SK-N-SH (cell line): Measurements from ENCODE around the gene MRPS5. TPM values are rescaled to one million over a fixed set of nuclear protein-coding genes. Genes with fewer than 3 reads are reported as not detected.

Experiments used
- CTCF ChIA-PET: fragments of 300-600, 350-600 bp; formaldehyde crosslinking; extraction: SDS; loops from one replicate; lab custom pipeline; 2021; lab: Yijun Ruan, JAX
- POLR2A ChIA-PET: fragments of 350-600 bp; sonication (Branson Sonifier 250); formaldehyde crosslinking; extraction: SDS; loops from one replicate; lab custom pipeline; 2020; ENCODE audit warnings: antibody characterized with exemption, inconsistent platforms; lab: Yijun Ruan, JAX
- DNase-seq: peaks from one replicate; pipeline ENCODE4 v3.0.0; 2012
- H2AFZ ChIP-seq: fragments of 200-600 bp; sonication (generic); 2 replicates; pipeline ENCODE4 v1.8.1; 2016; ENCODE audit warnings: antibody characterized with exemption, mild to moderate bottlenecking, low read depth
- H3F3A ChIP-seq: fragments of 200-600 bp; sonication (generic); replicated peaks from 2 replicates; pipeline ENCODE3; 2016; ENCODE audit warnings: antibody characterized with exemption, mild to moderate bottlenecking; ENCODE audit not compliant: insufficient read depth
- H3K27ac ChIP-seq, 2 experiments: fragments of 200-500 bp in 1 of 2; fragments of 200-600 bp in 1 of 2; sonication (Bioruptor generic) in 1 of 2; sonication (generic), shearing (Covaris generic) in 1 of 2; 2 replicates each; pipeline versions ENCODE4 v1.5.1 to v1.6.1; 2014 to 2016; ENCODE audit warnings: low read depth in 2 of 2, inconsistent platforms in 1 of 2, low read length in 1 of 2, mild to moderate bottlenecking in 1 of 2, mixed read lengths in 1 of 2
- H3K27me3 ChIP-seq: fragments of 200-600 bp; sonication (generic), shearing (Covaris generic); 2 replicates; pipeline ENCODE4 v1.6.1; 2016; ENCODE audit warnings: mixed run types; ENCODE audit not compliant: insufficient read depth
- H3K36me3 ChIP-seq, 2 experiments: fragments of 200-500 bp in 1 of 2; fragments of 200-600 bp in 1 of 2; sonication (Bioruptor generic) in 1 of 2; sonication (generic) in 1 of 2; replicated peaks in 1 of 2; 2 replicates each; pipeline versions ENCODE3 to v1.5.1; 2014 to 2016; ENCODE audit warnings: low read length in 1 of 2, mild to moderate bottlenecking in 1 of 2; ENCODE audit not compliant: insufficient read depth in 2 of 2, control insufficient read depth in 1 of 2
- H3K4me1 ChIP-seq, 2 experiments: fragments of 200-500 bp in 1 of 2; fragments of 200-600 bp in 1 of 2; sonication (Bioruptor generic) in 1 of 2; sonication (generic), shearing (Covaris generic) in 1 of 2; 2 replicates each; pipeline versions ENCODE4 v1.5.1 to v1.6.1; 2014 to 2016; ENCODE audit warnings: low read depth in 1 of 2, low read length in 1 of 2, mixed run types in 1 of 2; ENCODE audit not compliant: insufficient read depth in 2 of 2, control insufficient read depth in 1 of 2
- H3K4me2 ChIP-seq: fragments of 200-600 bp; sonication (generic), shearing (Covaris generic); 2 replicates; pipeline ENCODE4 v1.6.1; 2017; ENCODE audit warnings: mixed run types
- H3K4me3 ChIP-seq, 2 experiments: fragments of 200-500 bp in 1 of 2; fragments of 200-600 bp in 1 of 2; sonication (Bioruptor generic) in 1 of 2; sonication (generic), shearing (Covaris generic) in 1 of 2; 2 replicates each; pipeline versions ENCODE4 v1.5.1 to v1.8.1; 2014 to 2016; ENCODE audit warnings: low read depth in 2 of 2, inconsistent platforms in 1 of 2, low read length in 1 of 2, mild to moderate bottlenecking in 1 of 2, mixed read lengths in 1 of 2, moderate library complexity in 1 of 2
- H3K79me2 ChIP-seq: fragments of 200-600 bp; sonication (generic); 2 replicates; pipeline ENCODE4 v1.8.1; 2017; ENCODE audit warnings: mild to moderate bottlenecking; ENCODE audit not compliant: insufficient read depth
- H3K9ac ChIP-seq: fragments of 200-600 bp; sonication (generic); 2 replicates; pipeline ENCODE4 v1.6.1; 2017; ENCODE audit warnings: mixed run types
- H3K9me2 ChIP-seq: fragments of 200-600 bp; sonication (generic); 2 replicates; pipeline ENCODE4 v1.6.1; 2017; ENCODE audit warnings: mixed run types
- H3K9me3 ChIP-seq: fragments of 200-600 bp; sonication (generic); 2 replicates; pipeline ENCODE4 v1.6.1; 2017; ENCODE audit warnings: mixed run types, mild to moderate bottlenecking, moderate library complexity
- H4K20me1 ChIP-seq: fragments of 200-600 bp; sonication (generic); 2 replicates; pipeline ENCODE4 v1.6.1; 2017; ENCODE audit warnings: mild to moderate bottlenecking, mixed run types; ENCODE audit not compliant: insufficient read depth
- CHD2 ChIP-seq: fragments of 150-350 bp; IDR thresholded peaks from 2 replicates; pipeline ENCODE4 v1.6.1; 2018; ENCODE audit warnings: low read length; ENCODE audit not compliant: partially characterized antibody
- ELF1 ChIP-seq: IDR thresholded peaks from 2 replicates; pipeline ENCODE4 v1.4.0; 2012
- EP300 ChIP-seq, 2 experiments: IDR thresholded peaks; 2 replicates each; pipeline versions ENCODE4 v1.4.0 to v1.6.1; 2012; ENCODE audit warnings: borderline replicate concordance in 1 of 2, low read depth in 1 of 2, low read length in 1 of 2
- FOXJ3 ChIP-seq: sonication (generic); formaldehyde crosslinking; IDR thresholded peaks from 2 replicates; pipeline ENCODE4 v1.5.1; 2020; ENCODE audit warnings: mild to moderate bottlenecking, missing genetic modification reagents
- MXI1 ChIP-seq: IDR thresholded peaks from 2 replicates; pipeline ENCODE4 v1.6.1; 2012; ENCODE audit warnings: mild to moderate bottlenecking, low read depth, low read length, improper control_type of control experiment
- NFIC ChIP-seq: IDR thresholded peaks from 2 replicates; pipeline ENCODE4 v1.4.0; 2012; ENCODE audit warnings: borderline replicate concordance
- NRF1 ChIP-seq: IDR thresholded peaks from 2 replicates; pipeline ENCODE4 v1.6.1; 2012; ENCODE audit warnings: low read depth, mild to moderate bottlenecking, low read length
- RCOR1 ChIP-seq: fragments of 150-350 bp; IDR thresholded peaks from 2 replicates; pipeline ENCODE4 v1.6.1; 2017; ENCODE audit warnings: antibody characterized with exemption, low read length
- REST ChIP-seq: IDR thresholded peaks from 2 replicates; pipeline ENCODE4 v1.6.1; 2012; ENCODE audit warnings: mild to moderate bottlenecking, low read depth, low read length, moderate library complexity
- SIN3A ChIP-seq: IDR thresholded peaks from 2 replicates; pipeline ENCODE4 v1.6.1; 2012; ENCODE audit warnings: low read depth, mild to moderate bottlenecking, low read length, moderate library complexity, borderline replicate concordance
- SMC3 ChIP-seq: IDR thresholded peaks from 2 replicates; pipeline ENCODE4 v1.6.1; 2012; ENCODE audit warnings: low read depth, low read length, improper control_type of control experiment
- USF2 ChIP-seq: fragments of 150-350 bp; IDR thresholded peaks from 2 replicates; pipeline ENCODE4 v1.6.1; 2017; ENCODE audit warnings: antibody characterized with exemption, low read length, low read depth, borderline replicate concordance
- WGBS: methylation state at CpG from one replicate; pipeline ENCODE4 v1.1.6; 2017; ENCODE audit warnings: low lambda C conversion rate; 5-methylcytosine and 5-hydroxymethylcytosine counted together
- polyA plus RNA-seq, 3 experiments: library from polyadenylated mRNA; depleted of rRNA; stranded (reverse); fragments of >200 nt; gene quantifications; 2 replicates each; pipeline ENCODE4 v1.2.3, GENCODE V29; 2012
- TF ChIP-seq, protein P1 (sequence below): IDR thresholded peaks from 2 replicates; pipeline ENCODE4 v1.4.0; 2012; ENCODE audit warnings: low read depth, borderline replicate concordance
- TF ChIP-seq, protein P2 (sequence below): IDR thresholded peaks from 2 replicates; pipeline ENCODE4; 2012

Gene MRPS5
- polyA plus RNA-seq, 1 of the 3 experiments (the other 2 are of a cell fraction), result 32.8 TPM

- Histone ChIP-seq H3K9me2 (no peaks in the 10 kb centered on the region; the same call in 1 of the 2 replicates), H3K9me3 (no peaks in the 10 kb centered on the region), H3K36me3 (peaks cover 69 to 70% of the 10 kb centered on the region in 2 experiments), H3F3A (no peaks in the 10 kb centered on the region), H4K20me1 (no peaks in the 10 kb centered on the region), H3K4me1 (no peaks in the 10 kb centered on the region), H2AFZ (no peak overlapping the region), H3K27ac (no peak overlapping the region), H3K27me3 (no peaks in the 10 kb centered on the region), H3K9ac (no peak overlapping the region), H3K4me2 (no peak overlapping the region)
- POLR2A ChIA-PET, result no interaction called here
- WGBS, result 95% methylated on average over 8 of the region's 8 CpGs
- TF ChIP-seq SIN3A, result no peak
- TF ChIP-seq REST, result no peak
- TF ChIP-seq MXI1, result no peak
- no peak for TF ChIP-seq NRF1
- TF ChIP-seq RCOR1, result no peak
- TF ChIP-seq SMC3, result no peak
- no peak for TF ChIP-seq USF2
- TF ChIP-seq FOXJ3 (CRISPR knock-in tag), result no peak
- TF ChIP-seq, protein P1, sequence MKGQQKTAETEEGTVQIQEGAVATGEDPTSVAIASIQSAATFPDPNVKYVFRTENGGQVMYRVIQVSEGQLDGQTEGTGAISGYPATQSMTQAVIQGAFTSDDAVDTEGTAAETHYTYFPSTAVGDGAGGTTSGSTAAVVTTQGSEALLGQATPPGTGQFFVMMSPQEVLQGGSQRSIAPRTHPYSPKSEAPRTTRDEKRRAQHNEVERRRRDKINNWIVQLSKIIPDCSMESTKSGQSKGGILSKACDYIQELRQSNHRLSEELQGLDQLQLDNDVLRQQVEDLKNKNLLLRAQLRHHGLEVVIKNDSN, result no peak
- TF ChIP-seq, all 33 proteins: peak for 0
- no peaks in the 10 kb centered on the region for H3K79me2 ChIP-seq
- CTCF ChIA-PET, result interaction anchor here (2.3 kb wide), 1 partner anchor 11 kb away, joined by 15 read pairs; no protein-coding TSS in a partner anchor
- no peak overlapping the region for H3K4me3 ChIP-seq
- DNase-seq, result no peak
These were observed 17.0 kb downstream of the MRPS5 start for GRCh38 chr2:95104606-95105005.

- Histone ChIP-seq H3K9me2 (no peaks in the 10 kb centered on the region; the same call in 1 of the 2 replicates), H3K4me1 (no peaks in the 10 kb centered on the region), H3K9me3 (no peaks in the 10 kb centered on the region), H3K27me3 (no peaks in the 10 kb centered on the region), H3K4me3 (no peak overlapping the region), H2AFZ (no peak overlapping the region), H3K36me3 (peaks cover 36 to 57% of the 10 kb centered on the region in 2 experiments), H3F3A (no peaks in the 10 kb centered on the region), H3K9ac (no peak overlapping the region), H3K27ac (no peak overlapping the region), H3K79me2 (peaks cover 25% of the 10 kb centered on the region; the same call in 1 of the 2 replicates), H4K20me1 (no peaks in the 10 kb centered on the region), H3K4me2 (no peak overlapping the region)
- 95% methylated on average over 2 of the region's 2 CpGs for WGBS
- DNase-seq, result no peak
- POLR2A ChIA-PET, result no interaction called here
- CTCF ChIA-PET, result interaction anchor here (1.0 to 2.6 kb wide), 3 partner anchors 15 to 77 kb away, joined by 3 to 7 read pairs (median 4); no protein-coding TSS in a partner anchor
- TF ChIP-seq EP300 (IDR thresholded peaks at IDR 0.05; ENCODE audit: borderline replicate concordance in 1 of 2, low read depth in 1 of 2, low read length in 1 of 2) (no peak), REST (no peak), CHD2 (no peak), FOXJ3 (CRISPR knock-in tag) (no peak), NFIC (no peak), ELF1 (no peak), USF2 (no peak)
- TF ChIP-seq, protein P2, sequence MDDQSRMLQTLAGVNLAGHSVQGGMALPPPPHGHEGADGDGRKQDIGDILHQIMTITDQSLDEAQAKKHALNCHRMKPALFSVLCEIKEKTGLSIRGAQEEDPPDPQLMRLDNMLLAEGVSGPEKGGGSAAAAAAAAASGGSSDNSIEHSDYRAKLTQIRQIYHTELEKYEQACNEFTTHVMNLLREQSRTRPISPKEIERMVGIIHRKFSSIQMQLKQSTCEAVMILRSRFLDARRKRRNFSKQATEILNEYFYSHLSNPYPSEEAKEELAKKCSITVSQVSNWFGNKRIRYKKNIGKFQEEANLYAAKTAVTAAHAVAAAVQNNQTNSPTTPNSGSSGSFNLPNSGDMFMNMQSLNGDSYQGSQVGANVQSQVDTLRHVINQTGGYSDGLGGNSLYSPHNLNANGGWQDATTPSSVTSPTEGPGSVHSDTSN, result no peak
These were observed 21.7 kb downstream of the MRPS5 start for GRCh38 chr2:95099910-95100309.
